HG02759 (cell line): ENCODE data around the gene C14orf180.
"Not testable (repeated sequence)": the region's sequence is repeated elsewhere in the genome, so short reads cannot be mapped to it uniquely, and the experiment has no call there.

Source experiments
- ATAC-seq: cut with Tn5 transposase; IDR thresholded peaks from one replicate; pipeline ENCODE4 v1.9.1; 2021; ENCODE audit warnings: mild to moderate bottlenecking, moderate library complexity; ENCODE audit not compliant: unreplicated experiment

Gene C14orf180

DNA sequence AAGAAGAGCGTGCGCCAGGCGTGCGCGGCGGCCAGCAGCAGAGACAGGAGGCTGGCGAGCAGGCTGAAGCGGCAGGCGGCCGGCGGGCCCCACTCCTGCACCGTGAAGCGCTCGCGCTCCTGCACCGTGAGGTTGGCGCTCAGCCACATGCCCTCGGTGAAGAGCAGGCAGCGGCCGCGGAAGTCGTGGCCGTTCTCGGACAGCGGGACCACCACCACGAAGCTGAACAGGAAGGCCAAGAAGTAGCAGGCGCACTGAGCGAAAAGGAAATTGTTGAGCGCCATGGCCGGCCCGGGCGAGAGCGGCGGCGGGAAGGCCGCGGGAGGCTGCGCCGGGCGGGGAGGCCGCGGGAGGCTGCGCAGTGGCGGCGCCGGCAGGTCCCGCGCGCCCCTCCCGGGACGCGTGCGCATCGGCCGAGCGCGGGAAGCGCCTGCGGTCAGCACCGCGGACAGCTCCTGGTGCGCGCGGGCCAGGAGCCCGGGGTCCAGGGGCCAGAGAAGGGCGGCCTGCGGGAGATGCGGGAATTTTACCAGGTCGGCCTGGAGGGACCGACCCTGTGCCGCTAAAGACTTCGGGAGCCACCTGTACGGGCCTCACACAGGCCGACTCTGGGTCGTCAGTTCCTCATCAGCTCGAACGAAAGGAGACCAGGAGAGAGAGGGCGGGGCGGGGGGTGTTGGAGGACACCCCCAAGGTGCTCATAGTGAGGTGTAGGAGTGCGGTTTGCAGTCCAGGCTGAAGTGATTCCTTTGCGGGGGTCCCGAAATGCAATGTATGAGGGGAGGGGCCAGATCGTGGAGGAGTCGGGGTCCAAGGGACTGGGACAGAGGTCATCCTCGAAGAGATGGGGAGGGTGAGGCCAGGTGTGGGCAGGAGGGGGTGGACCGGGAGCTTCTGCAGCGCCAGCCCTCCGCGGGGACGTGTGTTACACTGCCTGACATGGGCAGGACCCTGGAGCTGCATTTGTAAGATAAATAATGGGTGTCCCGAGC lies 25.2 kb downstream of the C14orf180 start, which contains the start of gene TMEM179:
TSS of gene TMEM179 (minus strand) at position 315 of the 992 bp plus-strand sequence. CDS start at position 284, 31 bp downstream.
- ATAC-seq, result no peak

DNA sequence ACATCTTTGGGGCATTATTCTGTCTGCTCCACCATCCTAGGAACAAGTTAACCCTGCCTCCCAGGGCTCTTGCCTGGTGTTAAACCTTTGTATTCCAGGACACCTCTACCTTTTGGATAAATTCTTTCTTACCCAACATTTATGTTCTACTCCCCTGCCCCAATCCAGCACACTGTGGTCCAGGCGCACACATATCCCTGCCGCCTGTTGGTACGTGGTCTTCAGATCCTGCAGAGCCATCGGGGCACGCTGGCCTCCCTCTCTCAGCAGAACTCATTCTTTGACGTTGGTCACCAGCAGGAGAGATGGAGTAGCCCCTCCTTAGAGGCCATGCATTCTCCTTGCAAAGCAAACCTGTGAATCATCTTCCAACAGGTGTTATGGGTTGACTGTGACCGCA lies 30.1 kb downstream of the C14orf180 start:
- no peak for ATAC-seq

GRCh38 chr14:104610749-104611310 lies 31.3 kb downstream of the C14orf180 start:
- ATAC-seq, result no peak

DNA sequence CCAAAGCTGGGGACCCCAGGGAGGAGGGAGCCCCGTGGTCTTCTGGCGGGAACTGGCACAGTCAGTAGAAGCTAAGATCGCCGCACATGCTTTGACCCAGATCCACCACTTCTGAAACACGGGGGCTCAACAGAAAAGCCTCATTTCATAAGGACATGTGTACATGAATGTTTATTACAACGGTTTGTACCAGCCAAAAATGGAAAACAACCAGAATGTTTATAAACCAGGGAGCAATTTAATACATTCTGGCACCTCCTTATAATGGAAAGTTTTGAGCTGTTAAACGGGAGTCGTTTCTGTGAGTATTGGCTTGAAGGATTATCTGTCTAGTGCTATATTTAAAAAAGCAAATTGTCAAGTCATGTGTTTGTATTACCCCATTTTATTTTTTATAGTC lies 32.3 kb downstream of the C14orf180 start:
- ATAC-seq, result no peak

DNA sequence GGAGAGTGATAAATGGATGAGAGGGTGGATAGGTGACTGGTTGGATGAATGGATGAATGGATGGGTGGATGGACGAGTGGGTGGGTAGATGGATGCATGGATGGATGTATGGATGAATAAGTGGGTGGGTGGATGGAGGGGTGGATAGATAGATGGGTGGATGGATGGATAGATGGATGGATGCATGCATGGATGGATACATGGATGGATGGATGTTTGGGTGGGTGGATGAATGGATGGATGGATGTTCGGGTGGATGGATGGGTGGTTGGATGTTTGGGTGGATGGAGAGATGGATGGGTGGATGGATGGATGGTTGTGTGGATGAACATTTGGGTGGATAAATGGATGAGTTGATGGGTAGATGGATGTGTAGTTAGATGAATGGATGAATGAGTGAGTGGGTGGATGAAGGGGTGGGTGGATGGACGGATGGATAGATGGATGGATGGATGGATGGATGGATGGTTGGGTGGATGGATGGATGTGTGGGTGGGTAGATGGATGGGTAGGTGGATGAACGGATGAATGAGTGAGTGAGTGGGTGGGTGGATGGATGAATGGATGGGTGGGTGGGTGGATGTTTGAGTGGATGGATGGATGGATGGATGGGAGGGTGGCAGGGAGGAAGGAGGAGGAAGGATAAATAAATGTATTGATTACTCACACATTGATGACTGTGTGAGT lies 34.7 kb downstream of the C14orf180 start:
- ATAC-seq, result no peak

DNA sequence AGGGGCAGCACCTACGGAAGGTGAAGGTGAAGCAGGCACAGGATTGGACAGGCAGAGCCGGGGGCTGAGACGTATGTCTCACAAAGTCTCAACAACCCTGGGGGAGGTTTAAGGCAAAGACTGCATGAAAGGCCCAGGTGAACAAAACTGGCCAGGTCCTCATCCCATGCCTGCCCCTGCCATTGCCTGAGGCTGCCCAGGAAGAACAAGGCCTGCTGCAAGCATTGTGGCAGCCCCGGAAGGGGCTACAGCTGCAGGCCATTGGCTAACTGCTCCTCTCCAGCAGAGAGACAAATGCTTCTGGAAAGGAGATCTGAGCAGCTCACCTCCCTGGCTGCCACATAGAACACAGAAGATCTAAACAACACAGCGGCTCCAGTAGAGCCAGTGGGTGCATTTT lies 45.4 kb downstream of the C14orf180 start:
- no peak for ATAC-seq

DNA sequence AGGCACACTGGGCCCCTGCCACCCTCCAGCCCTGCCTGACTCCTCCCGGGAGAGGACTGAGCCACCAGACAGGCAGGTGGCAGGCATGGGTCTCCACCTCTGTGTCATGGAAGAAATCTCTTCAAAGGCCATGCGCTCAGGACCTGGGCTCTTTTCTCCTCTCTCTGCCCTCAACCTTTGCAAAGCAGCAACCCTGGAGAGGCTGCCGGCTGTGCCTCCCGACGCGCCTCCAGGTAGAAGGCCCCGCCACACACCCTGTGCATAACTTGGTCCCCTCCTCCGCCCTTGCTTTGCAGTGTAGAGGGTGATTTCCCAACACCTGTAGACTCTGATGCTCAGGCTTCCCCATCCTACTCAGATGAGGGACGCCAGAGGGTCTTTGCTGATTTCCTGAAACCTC lies 53.2 kb downstream of the C14orf180 start:
- ATAC-seq, result no peak

- no peak for ATAC-seq
These were observed 53.9 kb downstream of the C14orf180 start for GRCh38 chr14:104633276-104634137.

GRCh38 chr14:104634138-104634760 lies 54.7 kb downstream of the C14orf180 start:
- no peak for ATAC-seq

DNA sequence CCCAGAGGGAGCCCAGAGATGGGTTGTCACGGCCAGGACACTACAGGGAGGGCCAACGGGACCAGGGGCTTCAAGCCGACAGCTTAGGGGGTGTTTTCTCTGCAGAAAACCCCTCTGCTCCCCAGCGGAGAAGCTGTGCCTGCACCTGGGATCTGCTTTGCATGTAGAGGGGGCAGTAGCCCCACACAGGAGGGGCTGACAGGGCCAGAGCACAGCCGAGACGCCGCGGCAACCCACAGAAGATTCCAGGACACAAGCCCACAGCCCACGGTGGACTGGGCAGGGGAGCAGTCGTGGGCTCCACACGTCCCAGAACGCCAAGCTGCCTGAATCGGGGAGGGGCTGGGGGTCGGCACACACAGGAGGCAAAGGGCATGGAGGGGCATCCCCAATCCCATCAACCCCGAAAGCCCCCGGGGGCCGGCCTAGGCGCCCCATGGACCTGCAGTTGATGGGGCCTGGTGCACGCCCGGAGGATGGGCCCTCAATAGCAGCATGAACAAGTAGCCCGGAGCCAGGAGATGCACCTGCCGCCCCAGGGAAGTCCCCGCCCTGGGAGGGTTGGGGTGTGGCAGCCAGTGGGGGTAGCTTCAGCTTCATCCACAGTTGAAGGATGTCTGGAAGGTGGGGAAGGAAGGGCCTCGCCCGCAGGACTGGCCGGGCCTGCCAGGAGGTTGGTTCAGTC lies 55.5 kb downstream of the C14orf180 start:
- ATAC-seq, result no peak

DNA sequence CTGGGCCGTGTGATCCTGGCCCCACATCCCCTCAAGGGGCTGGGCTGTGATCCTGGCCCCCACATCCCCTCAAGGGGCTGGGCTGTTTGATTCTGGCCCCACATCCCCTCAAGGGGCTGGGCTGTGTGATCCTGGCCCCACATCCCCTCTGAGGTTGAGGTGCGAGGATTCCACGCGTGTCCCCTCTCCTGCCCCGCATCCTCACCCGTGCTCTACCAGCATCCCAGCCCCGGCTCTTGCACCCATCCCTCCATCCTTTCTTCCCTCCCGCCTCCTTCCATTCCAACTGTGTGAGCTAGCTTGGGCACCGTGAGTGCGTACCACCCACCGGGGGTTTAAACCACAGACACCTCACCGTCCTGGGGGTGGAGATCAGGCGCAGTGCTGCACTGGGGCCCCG lies 56.2 kb downstream of the C14orf180 start:
- no peak for ATAC-seq

DNA sequence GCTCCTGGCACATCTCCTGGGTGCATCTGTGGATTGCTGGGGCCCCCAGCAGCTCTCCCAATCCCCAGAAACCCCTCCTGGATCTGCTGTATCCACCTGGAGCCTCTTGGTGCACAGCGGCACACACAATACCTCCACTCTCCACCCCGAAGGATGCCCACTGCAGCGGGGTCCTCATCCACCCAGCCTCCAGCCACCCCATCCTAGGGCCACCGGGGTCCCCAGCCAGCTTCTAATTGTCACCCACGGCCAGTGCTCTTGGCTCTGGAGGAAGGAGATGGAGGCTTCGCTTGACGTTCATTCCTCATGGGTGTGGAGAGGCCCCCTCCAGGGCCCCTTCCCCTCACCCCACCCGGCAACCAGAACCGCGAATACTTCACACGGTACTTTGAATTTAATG lies 56.6 kb downstream of the C14orf180 start:
- no peak for ATAC-seq

- ATAC-seq, result not testable (repeated sequence)
These were observed 57.4 kb downstream of the C14orf180 start for GRCh38 chr14:104636846-104637545.

DNA sequence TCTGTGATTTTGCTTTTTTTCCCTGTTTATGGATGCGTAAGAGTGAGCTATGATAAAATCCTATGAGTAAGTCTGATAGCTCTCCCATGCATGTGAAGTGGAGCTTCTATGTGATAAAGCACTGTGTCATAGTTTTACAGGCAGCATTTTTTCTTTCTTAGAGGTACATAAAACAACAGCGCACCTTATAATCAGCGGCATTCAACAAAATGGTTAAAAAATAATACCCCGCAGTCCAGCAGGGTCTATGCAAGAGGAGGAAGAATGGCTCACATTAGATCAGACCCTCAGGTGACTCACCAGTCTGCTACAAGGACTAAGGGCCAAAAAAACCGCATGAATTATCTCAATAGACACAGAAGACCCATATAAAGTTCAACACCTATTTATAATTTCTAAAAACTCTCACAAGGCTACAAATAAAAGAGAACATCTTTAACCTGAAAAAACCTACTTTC lies 58.0 kb downstream of the C14orf180 start:
- ATAC-seq, result no peak

- no peak for ATAC-seq
These were observed 58.6 kb downstream of the C14orf180 start for GRCh38 chr14:104638190-104638589.

DNA sequence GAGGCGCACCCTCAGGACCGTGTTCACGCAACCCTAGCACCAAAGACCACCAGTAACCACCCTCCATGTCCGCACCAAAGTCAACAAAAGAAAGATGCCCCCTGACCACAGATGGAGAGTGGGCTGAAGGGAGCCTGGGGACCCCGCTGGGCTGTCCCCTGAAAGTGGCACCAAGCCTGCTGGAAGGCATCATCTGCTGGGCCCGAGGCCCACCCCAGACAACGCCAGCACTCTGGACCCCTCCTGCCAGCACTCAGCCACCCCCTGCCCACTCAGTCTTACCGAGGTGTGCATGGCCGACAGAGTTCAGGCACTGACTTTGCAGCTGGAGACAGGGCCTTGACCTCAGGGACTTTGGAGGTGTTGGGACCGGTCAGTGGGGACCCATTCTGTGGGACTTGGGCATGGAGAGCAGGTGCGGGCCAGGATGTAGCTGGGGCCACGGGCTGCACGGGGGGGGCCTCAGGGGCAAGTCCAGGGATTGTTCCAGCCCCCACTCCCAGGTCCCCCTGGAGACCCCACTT lies 59.4 kb downstream of the C14orf180 start:
- no peak for ATAC-seq

GRCh38 chr14:104639471-104639870 lies 59.9 kb downstream of the C14orf180 start:
- ATAC-seq, result no peak
